SU-DHL-6 (cell line): ENCODE measurements around the gene SPEN.

Experiments used
- H2AFZ ChIP-seq: fragments of 200-600 bp; sonication (generic); 2 replicates; pipeline ENCODE4 v1.6.1; 2014; ENCODE audit warnings: low read depth, mild to moderate bottlenecking, moderate library complexity, mixed read lengths, antibody characterized with exemption, low read length; ENCODE audit not compliant: severe bottlenecking
- H3F3A ChIP-seq: fragments of 200-600 bp; shearing (Covaris generic); 2 replicates; pipeline ENCODE4 v1.6.0; 2016; ENCODE audit warnings: antibody characterized with exemption, mild to moderate bottlenecking; ENCODE audit not compliant: insufficient read depth
- H3K27ac ChIP-seq: fragments of 200-600 bp; sonication (generic); 2 replicates; pipeline ENCODE4 v1.5.1; 2016; ENCODE audit warnings: low read depth, mild to moderate bottlenecking, low read length, moderate library complexity, mixed read lengths
- H3K27me3 ChIP-seq: fragments of 200-600 bp; sonication (generic), shearing (Covaris generic); 2 replicates; pipeline ENCODE4 v1.6.0; 2014; ENCODE audit warnings: mild to moderate bottlenecking, low read length
- H3K36me3 ChIP-seq: fragments of 200-600 bp; sonication (generic); 2 replicates; pipeline ENCODE4 v1.6.1; 2014; ENCODE audit warnings: mild to moderate bottlenecking, low read length, mixed read lengths
- H3K4me2 ChIP-seq: fragments of 300-600, 200-600 bp; shearing (Covaris generic), sonication (generic); 2 replicates; pipeline ENCODE4 v1.6.0; 2014; ENCODE audit warnings: low read length, low read depth, mild to moderate bottlenecking; ENCODE audit not compliant: poor library complexity, severe bottlenecking
- H3K4me3 ChIP-seq: fragments of 200-600 bp; sonication (generic); 2 replicates; pipeline ENCODE4 v1.5.1; 2014; ENCODE audit warnings: antibody characterized with exemption, low read length, mild to moderate bottlenecking, mixed read lengths; ENCODE audit not compliant: insufficient read depth, poor library complexity, severe bottlenecking
- H3K79me2 ChIP-seq: fragments of 200-600 bp; sonication (generic); 2 replicates; pipeline ENCODE4 v1.6.1; 2014; ENCODE audit warnings: mild to moderate bottlenecking, low read length, moderate library complexity; ENCODE audit not compliant: insufficient read depth
- H3K9ac ChIP-seq: fragments of 200-600 bp; sonication (generic); 2 replicates; pipeline ENCODE4 v1.7.0; 2014; ENCODE audit warnings: mild to moderate bottlenecking, low read length
- H3K9me2 ChIP-seq: fragments of 200-600 bp; sonication (generic); replicated peaks from 2 replicates; pipeline ENCODE4 v1.6.1; 2014; ENCODE audit warnings: low read length; ENCODE audit not compliant: insufficient read depth
- H3K9me3 ChIP-seq: fragments of 200-600 bp; sonication (generic); 2 replicates; pipeline ENCODE4 v1.6.1; 2014; ENCODE audit warnings: low read length, mixed read lengths; ENCODE audit not compliant: insufficient read depth
- H4K20me1 ChIP-seq: fragments of 200-600 bp; sonication (generic); 2 replicates; pipeline ENCODE4 v1.6.1; 2014; ENCODE audit warnings: low read depth, mild to moderate bottlenecking, antibody characterized with exemption, low read length, moderate library complexity, mixed read lengths
- EZH2phosphoT487 ChIP-seq: fragments of 200-600 bp; sonication (generic), shearing (Covaris generic); conservative IDR thresholded peaks from 2 replicates; pipeline ENCODE4 v1.6.1; 2018; ENCODE audit warnings: mild to moderate bottlenecking, antibody characterized with exemption, low read length, moderate library complexity, mixed read lengths
- TF ChIP-seq, protein P1 (sequence below): fragments of 200-600 bp; sonication (generic); IDR thresholded peaks from one replicate; pipeline ENCODE4 v1.5.1; 2017; ENCODE audit warnings: antibody characterized with exemption, mild to moderate bottlenecking, low read length, moderate library complexity; ENCODE audit not compliant: insufficient read depth, poor library complexity, severe bottlenecking

Gene SPEN

DNA sequence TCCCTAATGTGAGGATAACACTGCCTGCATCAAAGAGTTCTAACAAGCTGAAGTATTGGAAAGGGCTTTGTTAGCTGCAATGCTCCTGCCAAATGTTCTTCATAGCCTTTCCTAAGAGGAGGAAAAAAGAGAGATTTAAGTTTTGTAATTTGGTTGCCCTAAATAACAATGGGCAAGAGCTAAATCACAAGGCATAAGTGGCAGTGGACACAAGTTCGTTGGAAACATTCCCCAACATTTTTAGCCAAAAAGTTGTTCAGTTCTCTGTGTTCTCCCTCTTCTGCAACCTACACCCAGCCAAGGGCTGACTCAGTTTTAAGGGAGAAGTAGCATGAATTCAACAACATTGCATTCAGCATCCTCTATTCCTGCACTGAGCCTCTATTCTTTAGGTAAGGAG, 37.4 kb upstream of the SPEN start:
- H2AFZ ChIP-seq = no peak overlapping the region
- no peaks in the 10 kb centered on the region for H3K79me2 ChIP-seq
- no peaks in the 10 kb centered on the region for H3K27me3 ChIP-seq
- TF ChIP-seq EZH2phosphoT487 = no peak
- TF ChIP-seq, protein P1, sequence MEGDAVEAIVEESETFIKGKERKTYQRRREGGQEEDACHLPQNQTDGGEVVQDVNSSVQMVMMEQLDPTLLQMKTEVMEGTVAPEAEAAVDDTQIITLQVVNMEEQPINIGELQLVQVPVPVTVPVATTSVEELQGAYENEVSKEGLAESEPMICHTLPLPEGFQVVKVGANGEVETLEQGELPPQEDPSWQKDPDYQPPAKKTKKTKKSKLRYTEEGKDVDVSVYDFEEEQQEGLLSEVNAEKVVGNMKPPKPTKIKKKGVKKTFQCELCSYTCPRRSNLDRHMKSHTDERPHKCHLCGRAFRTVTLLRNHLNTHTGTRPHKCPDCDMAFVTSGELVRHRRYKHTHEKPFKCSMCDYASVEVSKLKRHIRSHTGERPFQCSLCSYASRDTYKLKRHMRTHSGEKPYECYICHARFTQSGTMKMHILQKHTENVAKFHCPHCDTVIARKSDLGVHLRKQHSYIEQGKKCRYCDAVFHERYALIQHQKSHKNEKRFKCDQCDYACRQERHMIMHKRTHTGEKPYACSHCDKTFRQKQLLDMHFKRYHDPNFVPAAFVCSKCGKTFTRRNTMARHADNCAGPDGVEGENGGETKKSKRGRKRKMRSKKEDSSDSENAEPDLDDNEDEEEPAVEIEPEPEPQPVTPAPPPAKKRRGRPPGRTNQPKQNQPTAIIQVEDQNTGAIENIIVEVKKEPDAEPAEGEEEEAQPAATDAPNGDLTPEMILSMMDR = no peak
- no peak overlapping the region for H3K27ac ChIP-seq
- no peaks in the 10 kb centered on the region for H3K9me2 ChIP-seq
- no peaks in the 10 kb centered on the region for H3K9me3 ChIP-seq
- no peak overlapping the region for H3K9ac ChIP-seq
- no peak overlapping the region for H3K4me2 ChIP-seq
- no peaks in the 10 kb centered on the region for H3F3A ChIP-seq
- H4K20me1 ChIP-seq = no peaks in the 10 kb centered on the region
- no peak overlapping the region for H3K4me3 ChIP-seq
- H3K36me3 ChIP-seq = no peaks in the 10 kb centered on the region

DNA sequence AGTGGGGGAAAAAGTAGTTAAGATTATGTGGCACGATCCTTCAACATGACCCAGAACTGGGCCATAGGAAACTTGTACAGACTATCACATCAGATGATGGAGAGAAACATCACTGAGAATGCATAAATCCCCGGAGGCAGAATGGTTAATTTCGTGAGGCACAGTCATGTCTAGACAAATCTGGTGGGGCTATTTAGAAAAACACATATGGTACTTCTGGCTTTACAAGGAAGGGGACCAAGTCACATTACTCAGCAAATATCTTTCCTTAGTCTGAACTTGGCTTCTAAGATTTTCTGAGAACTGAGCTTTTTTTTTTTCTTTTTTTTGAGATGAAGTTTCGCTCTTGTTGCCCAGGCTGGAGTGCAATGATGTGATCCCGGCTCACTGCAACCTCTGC, 30.8 kb upstream of the SPEN start:
- Histone ChIP-seq H3F3A (no peaks in the 10 kb centered on the region), H4K20me1 (no peaks in the 10 kb centered on the region), H3K27me3 (no peaks in the 10 kb centered on the region), H3K4me2 (no peak overlapping the region), H3K9me3 (no peaks in the 10 kb centered on the region), H3K79me2 (no peaks in the 10 kb centered on the region), H3K36me3 (no peaks in the 10 kb centered on the region), H3K9me2 (no peaks in the 10 kb centered on the region), H3K27ac (no peak overlapping the region), H3K4me3 (no peak overlapping the region), H3K9ac (no peak overlapping the region), H2AFZ (no peak overlapping the region)
- TF ChIP-seq, protein P1 = no peak
- no peak for TF ChIP-seq EZH2phosphoT487

GRCh38 chr1:15820478-15820877, 27.0 kb upstream of the SPEN start:
- TF ChIP-seq, protein P1 = no peak
- TF ChIP-seq EZH2phosphoT487 = no peak
- H2AFZ ChIP-seq = no peak overlapping the region
- H3K36me3 ChIP-seq = no peaks in the 10 kb centered on the region
- no peak overlapping the region for H3K27ac ChIP-seq
- no peak overlapping the region for H3K9ac ChIP-seq
- H3K27me3 ChIP-seq = no peaks in the 10 kb centered on the region
- H3K4me3 ChIP-seq = no peak overlapping the region
- H3F3A ChIP-seq = no peaks in the 10 kb centered on the region
- no peaks in the 10 kb centered on the region for H3K9me3 ChIP-seq
- H4K20me1 ChIP-seq = no peaks in the 10 kb centered on the region
- H3K4me2 ChIP-seq = no peak overlapping the region
- H3K9me2 ChIP-seq = no peaks in the 10 kb centered on the region
- H3K79me2 ChIP-seq = no peaks in the 10 kb centered on the region
